GM06990 (cell line): ENCODE measurements around the gene VASH1.
A peak's percentile ranks its signal among the peaks of the same experiment; 100 is the strongest.

Experiments used
- DNase-seq: peaks from one replicate; pipeline ENCODE4 v3.0.0-alpha.2; 2011; ENCODE audit not compliant: insufficient read length; ENCODE audit errors: extremely low read depth
- H3K27me3 ChIP-seq: replicated peaks from 2 replicates; pipeline ENCODE4 v1.6.0; 2011; ENCODE audit warnings: low read length; ENCODE audit not compliant: control insufficient read depth, insufficient read depth
- H3K36me3 ChIP-seq: 2 replicates; pipeline ENCODE4 v1.5.1; 2011; ENCODE audit warnings: low read length; ENCODE audit not compliant: control insufficient read depth, insufficient read depth
- H3K4me3 ChIP-seq: replicated peaks from 2 replicates; pipeline ENCODE4 v1.5.1; 2011; ENCODE audit warnings: low read depth, mild to moderate bottlenecking, control low read depth, low read length
- TF ChIP-seq, protein P1 (sequence below): IDR thresholded peaks from 2 replicates; pipeline ENCODE4 v1.5.1; 2011; ENCODE audit warnings: low read length, control low read depth, mild to moderate bottlenecking, inconsistent platforms; ENCODE audit not compliant: insufficient read depth, poor library complexity, severe bottlenecking

VASH1 gene

DNA sequence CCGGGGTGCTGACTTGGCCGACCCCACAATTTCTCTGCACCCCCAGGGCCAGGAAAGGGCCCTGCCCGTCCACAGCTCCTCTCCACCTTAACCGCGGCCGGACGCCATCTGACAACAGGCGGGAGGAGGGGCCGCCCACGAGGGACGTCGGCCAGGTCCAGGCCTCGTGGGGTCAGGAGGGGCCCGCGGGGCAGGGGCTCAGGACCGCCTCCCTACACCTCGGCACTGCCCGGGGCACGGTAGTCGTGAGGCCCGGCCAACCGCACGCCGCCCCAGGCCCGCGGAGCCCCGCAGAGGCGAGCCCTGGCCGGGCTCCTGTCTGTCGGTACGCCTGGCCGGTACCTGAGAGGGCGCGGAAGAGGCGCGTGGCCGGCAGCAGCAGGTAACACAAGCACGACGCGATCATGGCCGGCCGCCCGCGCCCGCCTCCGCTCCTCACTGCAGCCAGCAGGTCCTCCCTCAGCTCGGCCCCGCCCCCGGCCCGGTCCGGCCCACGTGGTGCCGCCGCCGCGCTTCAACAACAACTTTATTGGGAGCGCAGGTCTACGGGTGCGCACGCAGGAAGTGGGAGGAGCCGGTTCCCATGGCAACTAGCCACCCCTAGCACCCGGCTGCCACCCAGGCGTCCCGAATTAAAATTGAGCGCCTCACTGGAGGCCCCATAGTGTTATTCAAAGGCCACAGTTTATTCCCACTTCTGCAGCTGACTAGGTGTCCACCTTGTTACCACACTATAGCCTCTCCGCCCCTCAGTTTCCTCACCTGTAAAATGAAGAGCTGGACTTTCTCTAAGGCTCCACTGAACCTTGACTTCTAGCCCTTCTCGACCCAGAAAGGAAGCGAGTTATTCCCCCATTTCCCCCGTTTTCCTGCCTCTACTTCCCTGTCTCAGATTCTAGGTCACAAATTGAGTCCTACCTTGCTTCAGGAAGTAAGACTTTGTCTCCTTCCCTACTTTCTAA, 51.4 kb downstream of the VASH1 start, which contains the start of gene ANGEL1:
ANGEL1 (minus strand) TSS at position 461 of the 962 bp plus-strand sequence; CDS start at position 406, 55 bp downstream.
- peak within 1 kb of the TSS; percentile 85 for H3K4me3 ChIP-seq
- TF ChIP-seq, protein P1, sequence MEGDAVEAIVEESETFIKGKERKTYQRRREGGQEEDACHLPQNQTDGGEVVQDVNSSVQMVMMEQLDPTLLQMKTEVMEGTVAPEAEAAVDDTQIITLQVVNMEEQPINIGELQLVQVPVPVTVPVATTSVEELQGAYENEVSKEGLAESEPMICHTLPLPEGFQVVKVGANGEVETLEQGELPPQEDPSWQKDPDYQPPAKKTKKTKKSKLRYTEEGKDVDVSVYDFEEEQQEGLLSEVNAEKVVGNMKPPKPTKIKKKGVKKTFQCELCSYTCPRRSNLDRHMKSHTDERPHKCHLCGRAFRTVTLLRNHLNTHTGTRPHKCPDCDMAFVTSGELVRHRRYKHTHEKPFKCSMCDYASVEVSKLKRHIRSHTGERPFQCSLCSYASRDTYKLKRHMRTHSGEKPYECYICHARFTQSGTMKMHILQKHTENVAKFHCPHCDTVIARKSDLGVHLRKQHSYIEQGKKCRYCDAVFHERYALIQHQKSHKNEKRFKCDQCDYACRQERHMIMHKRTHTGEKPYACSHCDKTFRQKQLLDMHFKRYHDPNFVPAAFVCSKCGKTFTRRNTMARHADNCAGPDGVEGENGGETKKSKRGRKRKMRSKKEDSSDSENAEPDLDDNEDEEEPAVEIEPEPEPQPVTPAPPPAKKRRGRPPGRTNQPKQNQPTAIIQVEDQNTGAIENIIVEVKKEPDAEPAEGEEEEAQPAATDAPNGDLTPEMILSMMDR = no peak
- peak; percentile 98 for DNase-seq

DNA sequence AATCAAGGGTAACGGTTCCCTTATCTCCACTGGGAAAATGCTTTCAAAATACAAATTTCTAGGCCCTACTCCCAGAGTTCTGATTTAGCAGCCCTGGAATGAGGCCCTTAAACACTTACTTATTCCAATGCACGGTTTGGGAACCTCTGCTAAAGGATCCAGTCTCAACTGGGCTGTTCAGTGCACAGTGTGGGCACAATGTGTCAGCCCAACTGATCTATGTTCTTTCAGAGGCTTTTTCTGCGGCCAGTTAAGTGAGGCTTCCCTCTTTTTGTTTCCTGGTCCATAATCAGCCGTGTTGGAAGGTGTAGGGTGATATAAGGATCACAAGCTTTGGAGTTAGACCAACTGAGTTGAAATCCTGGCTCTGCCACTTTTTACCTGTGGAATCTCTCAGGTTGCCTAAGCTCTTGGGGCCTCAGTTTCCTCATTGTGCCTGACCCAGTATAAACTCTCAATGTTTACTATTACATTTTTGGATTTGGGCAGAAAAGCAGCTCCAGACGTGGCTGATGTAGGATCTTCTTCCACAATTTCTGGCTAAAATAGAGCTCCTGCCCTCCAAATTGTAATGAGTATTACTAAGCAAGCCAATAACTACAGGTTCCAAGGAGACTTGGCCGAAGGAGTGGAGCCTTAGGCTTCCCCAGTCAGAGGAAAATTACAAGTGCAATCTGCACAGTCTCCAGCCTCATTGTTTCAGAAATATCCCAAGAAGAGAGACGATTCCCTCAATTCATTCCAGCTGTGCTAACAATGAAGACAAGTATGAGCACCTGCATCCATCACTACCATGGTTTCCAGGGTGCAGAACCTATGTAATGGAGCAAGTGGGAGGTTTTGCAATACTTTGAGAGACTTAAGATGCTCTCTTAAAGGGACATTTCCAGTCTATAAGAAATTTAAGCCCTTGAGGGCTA, 53.7 kb downstream of the VASH1 start:
- TF ChIP-seq, protein P1 = no peak
- Histone ChIP-seq H3K27me3 (no peaks in the 10 kb centered on the region), H3K4me3 (no peak overlapping the region), H3K36me3 (no peaks in the 10 kb centered on the region)
- no peak for DNase-seq

More for the DNA sequence above, 51.4 kb downstream of the VASH1 start, which contains the start of gene ANGEL1:
- peaks cover 5% of the 10 kb centered on the region for H3K36me3 ChIP-seq
- no peaks in the 10 kb centered on the region for H3K27me3 ChIP-seq

DNA sequence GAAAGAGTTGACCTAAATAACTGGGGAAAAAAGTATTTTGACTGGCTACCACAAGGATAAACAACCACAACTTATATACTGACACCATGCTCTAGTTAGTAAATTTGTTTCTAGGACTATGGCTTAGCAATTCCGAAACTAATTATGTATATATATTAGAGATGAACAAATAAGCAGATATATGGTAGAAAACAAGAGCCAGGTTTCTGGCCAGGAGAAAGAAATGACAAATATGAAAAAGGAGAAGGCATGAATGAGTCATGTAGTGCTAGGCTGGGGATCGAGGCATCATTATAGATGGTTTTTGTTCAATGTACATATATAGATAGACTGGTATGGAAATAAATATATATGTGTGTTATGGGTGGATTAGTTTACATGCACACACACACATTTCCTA, 59.4 kb downstream of the VASH1 start:
- DNase-seq = peak; percentile 57
- H3K27me3 ChIP-seq = no peaks in the 10 kb centered on the region
- no peaks in the 10 kb centered on the region for H3K36me3 ChIP-seq
- TF ChIP-seq, protein P1 = no peak
- H3K4me3 ChIP-seq = no peak overlapping the region

DNA sequence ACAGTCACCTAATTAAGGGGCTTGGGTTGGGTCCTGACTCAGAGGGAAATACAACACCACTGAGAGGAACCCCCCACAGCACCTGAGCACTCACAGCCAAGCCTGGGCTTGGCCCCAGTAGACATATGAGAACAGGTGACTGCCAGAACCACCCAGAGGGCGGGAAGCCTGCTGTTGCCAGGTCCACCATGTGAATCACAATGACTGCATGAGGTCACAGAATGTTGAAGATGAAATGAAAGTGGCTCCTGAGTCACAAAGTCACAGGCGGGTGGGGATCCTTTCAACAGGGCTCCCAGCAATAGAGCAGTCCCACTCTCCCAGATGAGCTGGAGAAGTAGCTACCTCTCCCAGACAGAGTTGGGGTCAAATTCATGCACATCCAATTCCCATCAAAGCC, 64.9 kb downstream of the VASH1 start, which contains the start of gene LRRC74A:
LRRC74A (plus strand) TSS at position 287 of the 400 bp plus-strand sequence. CDS start 290 bp downstream, outside the sequence.
- DNase-seq = no peak
- TF ChIP-seq, protein P1 = no peak
- Histone ChIP-seq H3K27me3 (peaks cover 2% of the 10 kb centered on the region; the same call in 1 of the 2 replicates), H3K4me3 (no peak within 1 kb of the TSS), H3K36me3 (no peaks in the 10 kb centered on the region)

DNA sequence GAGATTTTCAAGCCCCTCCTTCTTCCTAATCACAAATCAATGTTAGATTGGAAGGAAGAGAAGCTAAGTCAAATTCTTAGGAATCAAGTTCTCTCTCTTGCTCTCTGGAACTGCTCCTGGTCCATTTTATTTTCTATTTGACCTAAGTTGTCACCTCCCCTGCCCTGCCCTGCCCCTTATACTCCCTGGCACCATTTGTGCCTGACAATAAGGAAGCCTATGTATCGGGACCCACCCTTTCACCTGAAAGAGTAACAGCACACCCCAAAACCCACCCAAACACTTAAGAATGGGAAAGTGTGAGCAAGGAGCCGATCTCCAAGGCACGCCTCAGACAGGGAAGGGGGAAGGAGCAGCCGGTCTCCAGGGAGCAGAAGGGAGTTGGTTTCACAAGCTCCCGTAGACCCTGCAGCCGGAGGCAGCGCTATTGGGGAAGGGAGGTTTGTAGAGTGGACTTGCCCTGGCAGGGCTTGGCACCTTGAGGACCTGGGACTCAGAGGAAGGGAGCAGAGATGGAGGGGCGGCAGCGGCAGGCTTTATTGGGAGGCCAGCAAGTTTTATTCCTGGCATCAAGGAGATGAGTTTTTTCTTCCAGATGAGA, 66.5 kb downstream of the VASH1 start:
- H3K4me3 ChIP-seq = no peak overlapping the region
- peaks cover 2% of the 10 kb centered on the region; the same call in 1 of the 2 replicates for H3K27me3 ChIP-seq
- TF ChIP-seq, protein P1 = no peak
- no peaks in the 10 kb centered on the region for H3K36me3 ChIP-seq
- no peak for DNase-seq
